ACC112 (cell line): ENCODE data around the gene ERO1B.

ENCODE experiments used
- H2AFZ ChIP-seq: fragments of 200-600 bp; sonication (generic); one replicate; pipeline ENCODE4 v1.6.0; 2017; ENCODE audit warnings: antibody characterized with exemption, low read length; ENCODE audit not compliant: unreplicated experiment
- H3K27ac ChIP-seq: fragments of 200-600 bp; sonication (generic); 2 replicates; pipeline ENCODE4 v1.5.1; 2014; ENCODE audit warnings: low read depth, mild to moderate bottlenecking, antibody characterized with exemption, low read length, moderate library complexity
- H3K27me3 ChIP-seq: fragments of 200-600 bp; sonication (generic); 2 replicates; pipeline ENCODE4 v1.6.1; 2014; ENCODE audit warnings: mild to moderate bottlenecking, antibody characterized with exemption, low read length, moderate library complexity, mixed read lengths; ENCODE audit not compliant: insufficient read depth
- H3K36me3 ChIP-seq: fragments of 200-600 bp; sonication (generic); 2 replicates; pipeline ENCODE4 v1.6.1; 2016; ENCODE audit warnings: mild to moderate bottlenecking, antibody characterized with exemption, low read length, moderate library complexity, mixed read lengths; ENCODE audit not compliant: insufficient read depth
- H3K4me1 ChIP-seq: fragments of 200-600 bp; sonication (generic); one replicate; pipeline ENCODE4 v1.6.1; 2016; ENCODE audit warnings: low read length, mixed read lengths; ENCODE audit not compliant: insufficient read depth, unreplicated experiment, control insufficient read depth
- H3K4me3 ChIP-seq: fragments of 200-600 bp; sonication (generic); 2 replicates; pipeline ENCODE4 v1.5.1; 2014; ENCODE audit warnings: mild to moderate bottlenecking, low read depth, low read length
- H3K79me2 ChIP-seq: fragments of 200-600 bp; sonication (generic); one replicate; pipeline ENCODE4 v1.6.0; 2016; ENCODE audit warnings: low read length; ENCODE audit not compliant: control insufficient read depth, unreplicated experiment, insufficient read depth

Gene ERO1B

GRCh38 chr1:236281198-236281653 is 532 bp downstream of the ERO1B start:
- H3K36me3 ChIP-seq: no peaks in the 10 kb centered on the region
- no peaks in the 10 kb centered on the region for H3K4me1 ChIP-seq
- no peaks in the 10 kb centered on the region for H3K79me2 ChIP-seq
- H3K27ac ChIP-seq: no peak overlapping the region
- peak overlapping the region; percentile 93 for H2AFZ ChIP-seq
- H3K4me3 ChIP-seq: peak overlapping the region; percentile 83
- peaks cover 51% of the 10 kb centered on the region for H3K27me3 ChIP-seq

DNA sequence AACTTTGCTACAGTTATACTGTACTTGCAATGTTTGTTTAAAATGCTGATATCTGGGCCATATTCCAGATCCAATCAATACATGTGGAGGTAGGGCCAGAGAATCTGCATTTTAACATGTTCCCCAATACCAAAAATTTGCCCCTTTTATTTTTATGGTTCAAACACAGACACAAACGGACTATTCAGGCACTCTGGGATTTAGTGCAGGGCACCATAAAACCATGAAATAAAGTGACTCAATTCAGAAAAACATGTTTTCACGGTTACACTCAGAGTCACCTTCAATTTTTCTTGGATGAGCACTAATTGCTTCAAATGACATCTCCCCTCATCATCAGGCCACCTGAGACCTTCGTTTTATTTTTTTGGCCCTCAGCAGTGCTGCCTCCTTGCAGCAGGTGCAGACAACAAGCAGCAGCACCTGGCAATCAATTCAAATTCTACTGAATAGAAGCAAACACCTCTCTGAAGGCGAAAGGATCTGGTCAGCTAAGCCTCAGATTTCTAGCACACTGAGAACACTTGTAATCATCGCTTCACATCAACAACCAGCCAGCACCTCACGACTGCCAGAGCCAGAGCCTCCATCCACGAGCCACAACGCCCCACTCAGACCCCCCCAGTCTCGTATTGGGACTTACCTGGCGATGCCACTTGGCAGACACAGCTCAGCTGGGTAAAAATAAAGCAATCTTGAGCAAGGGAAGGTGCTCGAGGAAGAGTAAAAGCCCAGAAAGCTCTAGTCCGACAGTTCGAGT is 1.1 kb downstream of the ERO1B start:
- H3K27me3 ChIP-seq: peaks cover 51% of the 10 kb centered on the region

DNA sequence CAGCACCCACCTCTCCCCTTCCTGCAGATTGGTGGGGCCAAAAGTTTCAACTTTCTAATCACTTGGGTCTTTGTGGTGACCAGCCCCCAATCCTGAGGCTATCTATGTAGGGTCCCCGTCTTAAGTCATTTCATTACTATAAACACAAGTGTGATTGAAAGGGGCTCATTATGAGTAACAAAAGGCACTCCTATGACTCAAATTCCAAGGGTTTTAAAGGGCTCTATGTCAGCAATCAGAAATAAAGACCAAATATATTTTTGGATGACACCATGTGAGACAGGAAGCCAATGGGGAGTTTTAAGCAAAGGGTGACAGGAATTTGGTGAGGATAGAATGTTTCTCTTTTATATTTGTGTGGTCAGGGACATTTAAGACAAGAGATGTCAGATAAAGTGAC is 6.2 kb downstream of the ERO1B start:
- Histone ChIP-seq H3K4me1 (no peaks in the 10 kb centered on the region), H3K27ac (no peak overlapping the region), H3K27me3 (peaks cover 39% of the 10 kb centered on the region), H3K79me2 (no peaks in the 10 kb centered on the region), H2AFZ (no peak overlapping the region), H3K36me3 (no peaks in the 10 kb centered on the region), H3K4me3 (no peak overlapping the region)

More for the DNA sequence above, 1.1 kb downstream of the ERO1B start:
- H3K79me2 ChIP-seq: no peaks in the 10 kb centered on the region
- H3K4me3 ChIP-seq: peak overlapping the region; percentile 83
- no peaks in the 10 kb centered on the region for H3K4me1 ChIP-seq
- peak overlapping the region; percentile 93 for H2AFZ ChIP-seq
- H3K27ac ChIP-seq: no peak overlapping the region
- no peaks in the 10 kb centered on the region for H3K36me3 ChIP-seq

DNA sequence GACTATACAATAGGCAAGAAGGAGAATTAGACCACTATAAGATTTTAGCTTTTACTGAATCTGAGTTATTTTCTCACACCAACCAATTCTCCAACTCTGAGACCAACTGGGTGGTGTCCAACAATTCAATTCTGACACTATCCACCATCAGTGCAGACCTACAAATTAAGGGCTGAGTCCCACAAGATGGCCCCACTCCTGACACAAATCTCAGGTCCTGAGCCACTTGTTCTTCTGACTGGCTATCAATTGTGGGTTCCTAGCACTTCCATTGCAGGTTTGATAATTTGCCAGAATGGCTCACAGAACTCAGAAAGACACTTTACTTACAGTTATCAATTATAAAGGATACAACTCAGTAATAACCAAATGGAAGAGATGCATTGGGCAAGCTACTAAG is 6.7 kb downstream of the ERO1B start:
- no peaks in the 10 kb centered on the region for H3K79me2 ChIP-seq
- no peak overlapping the region for H2AFZ ChIP-seq

DNA sequence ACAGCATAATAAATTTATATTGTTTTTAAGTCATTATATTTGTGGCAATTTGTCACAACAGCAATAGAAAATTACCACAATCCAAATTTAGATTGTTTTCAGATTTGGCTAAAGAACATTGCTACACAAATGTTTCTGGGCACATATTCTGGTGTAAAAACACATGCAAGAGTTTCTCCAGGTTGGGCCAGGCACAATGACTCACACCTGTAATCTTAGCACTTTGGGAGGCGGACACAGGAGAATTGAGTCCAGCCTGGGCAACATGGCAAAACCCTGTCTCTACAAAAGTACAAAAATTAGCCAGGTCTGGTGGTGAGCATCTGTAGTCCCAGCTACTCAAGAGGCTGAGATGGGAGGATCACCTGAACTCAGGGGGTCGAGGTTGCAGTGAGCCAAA is 8.4 kb downstream of the ERO1B start:
- no peaks in the 10 kb centered on the region for H3K79me2 ChIP-seq
- no peaks in the 10 kb centered on the region for H3K4me1 ChIP-seq
- peaks cover 37% of the 10 kb centered on the region for H3K27me3 ChIP-seq
- H3K36me3 ChIP-seq: no peaks in the 10 kb centered on the region
- H3K27ac ChIP-seq: no peak overlapping the region
- no peak overlapping the region for H2AFZ ChIP-seq
- no peak overlapping the region for H3K4me3 ChIP-seq

More for the DNA sequence above, 6.7 kb downstream of the ERO1B start:
- Histone ChIP-seq H3K27ac (no peak overlapping the region), H3K4me1 (no peaks in the 10 kb centered on the region), H3K27me3 (peaks cover 37% of the 10 kb centered on the region), H3K36me3 (no peaks in the 10 kb centered on the region), H3K4me3 (no peak overlapping the region)

- no peak overlapping the region for H2AFZ ChIP-seq
- H3K27me3 ChIP-seq: peaks cover 17% of the 10 kb centered on the region
- H3K27ac ChIP-seq: no peak overlapping the region
- no peaks in the 10 kb centered on the region for H3K4me1 ChIP-seq
- H3K4me3 ChIP-seq: no peak overlapping the region
- H3K79me2 ChIP-seq: no peaks in the 10 kb centered on the region
- no peaks in the 10 kb centered on the region for H3K36me3 ChIP-seq
These were observed 12.3 kb downstream of the ERO1B start for GRCh38 chr1:236269439-236269838.

DNA sequence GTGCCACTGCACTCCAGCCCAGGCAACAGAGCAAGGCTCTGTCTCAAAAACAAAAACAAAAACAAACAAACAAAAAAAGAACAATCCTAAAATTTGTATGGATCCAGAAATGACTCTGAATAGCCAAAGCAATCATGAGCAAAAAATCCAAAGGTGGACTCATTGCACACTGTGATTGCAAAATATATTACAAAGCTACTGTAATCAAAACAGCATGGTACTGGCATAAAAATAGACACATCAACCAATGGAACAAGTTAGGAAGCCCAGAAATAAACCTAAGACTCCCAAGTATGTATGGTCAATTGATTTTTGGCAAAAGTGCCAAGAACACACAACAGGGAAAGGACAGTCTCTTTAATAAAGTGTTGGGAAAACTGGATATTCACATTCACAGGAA is 19.9 kb downstream of the ERO1B start:
- no peaks in the 10 kb centered on the region for H3K27me3 ChIP-seq
- H3K27ac ChIP-seq: no peak overlapping the region
- no peak overlapping the region for H2AFZ ChIP-seq
- no peaks in the 10 kb centered on the region for H3K36me3 ChIP-seq
- no peaks in the 10 kb centered on the region for H3K79me2 ChIP-seq
- no peak overlapping the region for H3K4me3 ChIP-seq
- H3K4me1 ChIP-seq: no peaks in the 10 kb centered on the region

DNA sequence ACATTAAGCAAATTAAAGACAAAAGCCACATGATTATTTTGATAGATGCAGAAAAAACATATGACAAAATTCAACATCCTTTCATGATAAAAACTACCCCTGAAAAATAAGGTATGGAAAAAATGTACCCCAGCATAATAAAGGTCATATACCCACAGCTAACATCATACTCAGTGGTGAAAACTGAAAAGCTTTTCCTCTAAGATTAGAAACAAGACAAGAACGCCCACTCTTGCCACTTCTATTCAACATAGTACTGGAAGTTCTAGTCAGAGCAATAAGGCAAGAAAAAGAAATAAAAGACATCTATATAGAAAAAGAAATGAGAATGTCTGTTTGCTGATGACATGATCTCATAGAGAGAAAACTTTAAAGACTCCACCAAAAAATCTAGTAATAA is 20.7 kb downstream of the ERO1B start:
- Histone ChIP-seq H2AFZ (no peak overlapping the region), H3K79me2 (no peaks in the 10 kb centered on the region), H3K36me3 (no peaks in the 10 kb centered on the region), H3K4me3 (no peak overlapping the region), H3K27ac (no peak overlapping the region), H3K4me1 (no peaks in the 10 kb centered on the region), H3K27me3 (no peaks in the 10 kb centered on the region)

GRCh38 chr1:236259043-236259442 is 22.7 kb downstream of the ERO1B start:
- Histone ChIP-seq H3K4me1 (no peaks in the 10 kb centered on the region), H3K36me3 (no peaks in the 10 kb centered on the region), H3K79me2 (no peaks in the 10 kb centered on the region), H3K4me3 (no peak overlapping the region), H3K27ac (no peak overlapping the region), H2AFZ (no peak overlapping the region), H3K27me3 (no peaks in the 10 kb centered on the region)

DNA sequence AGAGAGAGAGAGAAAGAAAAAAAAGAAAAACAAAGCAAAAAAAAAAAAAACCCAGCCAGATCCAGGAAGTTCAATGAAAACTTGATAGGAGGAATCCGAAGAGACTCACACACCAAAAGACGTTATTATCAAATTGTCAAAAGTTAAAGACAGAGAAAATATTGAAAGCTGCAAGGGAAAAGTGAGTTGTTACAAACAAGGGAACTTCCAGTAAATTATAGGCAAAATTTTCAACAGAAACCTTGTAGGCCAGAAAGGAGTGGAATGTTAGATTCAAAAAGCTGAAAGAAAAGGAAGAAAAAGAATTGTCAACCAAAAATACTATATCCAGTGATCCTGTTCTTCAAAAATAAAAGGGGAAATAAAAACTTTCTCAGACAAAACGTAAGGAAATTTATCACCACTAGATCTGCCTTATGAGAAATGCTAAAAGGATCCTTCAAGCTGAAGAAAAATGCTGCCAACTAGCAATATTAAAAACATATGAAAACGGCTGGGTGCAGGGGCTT is 23.6 kb downstream of the ERO1B start:
- H2AFZ ChIP-seq: no peak overlapping the region
- H3K27ac ChIP-seq: no peak overlapping the region
- no peaks in the 10 kb centered on the region for H3K79me2 ChIP-seq
- no peaks in the 10 kb centered on the region for H3K36me3 ChIP-seq
- H3K4me3 ChIP-seq: no peak overlapping the region
- no peaks in the 10 kb centered on the region for H3K4me1 ChIP-seq
- H3K27me3 ChIP-seq: no peaks in the 10 kb centered on the region

DNA sequence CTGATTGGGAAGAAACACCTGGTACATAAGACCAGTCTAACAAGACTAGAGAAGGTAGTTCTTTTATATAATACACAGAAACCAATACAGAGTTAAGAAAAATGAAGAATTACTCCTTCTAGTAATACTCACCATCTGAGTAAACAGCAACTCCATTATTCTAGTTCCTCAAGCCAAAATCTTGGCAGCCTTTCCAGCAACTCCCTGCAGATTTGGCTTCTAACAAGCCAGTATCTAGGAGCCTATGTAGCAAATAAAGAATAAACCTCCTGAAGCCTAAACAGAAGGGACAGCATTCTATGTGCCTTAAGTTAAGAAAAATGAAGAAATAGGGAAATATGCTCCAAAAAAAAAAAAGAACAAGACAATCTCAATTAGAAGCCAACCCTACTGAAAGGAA is 24.5 kb downstream of the ERO1B start:
- Histone ChIP-seq H3K27ac (no peak overlapping the region), H2AFZ (no peak overlapping the region), H3K4me1 (no peaks in the 10 kb centered on the region), H3K36me3 (no peaks in the 10 kb centered on the region), H3K79me2 (no peaks in the 10 kb centered on the region), H3K4me3 (no peak overlapping the region), H3K27me3 (no peaks in the 10 kb centered on the region)
